Measurements from ENCODE around the gene MED23.

The MED23 gene

DNA sequence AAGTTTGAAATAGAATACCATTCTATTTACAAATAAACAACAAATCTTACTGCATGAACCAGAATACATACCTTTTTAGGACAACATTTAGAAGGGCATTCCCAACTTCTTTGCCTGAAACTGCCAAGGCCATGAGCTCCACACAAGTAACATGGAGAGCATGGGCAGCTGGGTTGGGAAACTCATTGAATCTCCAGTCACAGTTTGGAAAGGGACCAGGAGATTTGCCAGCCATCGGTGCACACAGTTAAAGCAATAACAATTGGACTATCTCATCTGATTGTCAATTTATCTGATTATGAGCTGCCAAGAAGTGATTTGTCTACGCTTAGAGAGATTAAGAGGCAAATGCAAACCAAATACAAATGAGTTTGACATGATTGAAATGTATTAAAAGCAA lies 35.1 kb downstream of the MED23 start:
- Histone ChIP-seq H3K27me3 (ENCODE audit: control insufficient read depth, insufficient read depth, low read length) (no peaks in the 10 kb centered on the region), H3K36me3 (ENCODE audit: control insufficient read depth, insufficient read depth, low read length) (peaks cover 4% of the 10 kb centered on the region), H3K9me3 (ENCODE audit: control insufficient read depth, insufficient read depth, low read length) (no peaks in the 10 kb centered on the region), H3K4me3 (ENCODE audit: low read depth, low read length) (no peak overlapping the region), H3K4me1 (ENCODE audit: control insufficient read depth, insufficient read depth, low read length) (no peaks in the 10 kb centered on the region), H3K9ac (ENCODE audit: low read depth, low read length) (no peak overlapping the region)

DNA sequence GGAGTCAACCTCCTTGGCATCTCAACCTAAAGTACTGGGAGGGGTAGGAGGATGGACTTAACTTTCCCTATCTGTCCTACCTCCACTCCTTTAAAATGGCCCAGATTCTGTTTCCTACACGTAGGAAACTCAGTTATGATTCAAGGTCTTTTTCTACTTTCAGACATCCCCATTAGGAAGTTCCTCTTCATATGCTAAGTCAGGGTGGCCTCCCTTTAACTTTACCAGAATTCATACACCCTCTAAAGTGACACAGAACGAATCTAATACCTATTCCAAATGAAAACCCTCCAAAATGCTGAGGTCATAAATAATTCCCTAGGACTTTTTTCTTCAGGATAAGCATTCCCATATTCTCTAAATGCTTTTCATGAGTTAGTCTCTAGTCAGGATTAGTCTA lies 39.4 kb downstream of the MED23 start:
- no peaks in the 10 kb centered on the region for H3K9me3 ChIP-seq (ENCODE audit: control insufficient read depth, insufficient read depth, low read length)
- H3K9ac ChIP-seq (ENCODE audit: low read depth, low read length) = no peak overlapping the region
- H3K4me1 ChIP-seq (ENCODE audit: control insufficient read depth, insufficient read depth, low read length) = no peaks in the 10 kb centered on the region

DNA sequence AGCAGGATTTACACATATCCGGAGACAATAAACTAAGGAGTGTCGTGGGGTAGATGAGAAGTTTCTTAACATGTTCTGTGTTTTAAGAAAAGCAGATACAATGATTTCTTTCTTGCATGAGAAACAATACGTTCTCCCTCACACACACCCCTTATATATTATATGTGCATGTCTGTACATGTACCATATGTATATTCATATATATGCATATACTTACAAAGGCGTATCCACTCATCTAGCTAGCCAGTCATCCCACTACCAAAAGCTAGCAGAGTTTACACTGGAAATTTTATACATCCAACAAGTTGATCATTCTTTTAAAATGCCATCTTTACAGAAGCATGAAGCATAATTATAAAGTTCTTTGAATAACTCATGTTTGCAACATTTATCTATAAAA lies 40.1 kb downstream of the MED23 start:
- Histone ChIP-seq H3K27me3 (ENCODE audit: control insufficient read depth, insufficient read depth, low read length) (no peaks in the 10 kb centered on the region), H3K9ac (ENCODE audit: low read depth, low read length) (no peak overlapping the region), H3K4me1 (ENCODE audit: control insufficient read depth, insufficient read depth, low read length) (no peaks in the 10 kb centered on the region), H3K9me3 (ENCODE audit: control insufficient read depth, insufficient read depth, low read length) (no peaks in the 10 kb centered on the region), H3K36me3 (ENCODE audit: control insufficient read depth, insufficient read depth, low read length) (peaks cover 4% of the 10 kb centered on the region), H3K4me3 (ENCODE audit: low read depth, low read length) (no peak overlapping the region)

More for the DNA sequence above, 39.4 kb downstream of the MED23 start:
- peaks cover 4% of the 10 kb centered on the region for H3K36me3 ChIP-seq (ENCODE audit: control insufficient read depth, insufficient read depth, low read length)
- H3K27me3 ChIP-seq (ENCODE audit: control insufficient read depth, insufficient read depth, low read length) = no peaks in the 10 kb centered on the region
- no peak overlapping the region for H3K4me3 ChIP-seq (ENCODE audit: low read depth, low read length)

- Histone ChIP-seq H3K27me3 (ENCODE audit: control insufficient read depth, insufficient read depth, low read length) (no peaks in the 10 kb centered on the region), H3K9ac (ENCODE audit: low read depth, low read length) (no peak overlapping the region), H3K4me1 (ENCODE audit: control insufficient read depth, insufficient read depth, low read length) (no peaks in the 10 kb centered on the region), H3K36me3 (ENCODE audit: control insufficient read depth, insufficient read depth, low read length) (peaks cover 4% of the 10 kb centered on the region), H3K9me3 (ENCODE audit: control insufficient read depth, insufficient read depth, low read length) (no peaks in the 10 kb centered on the region), H3K4me3 (ENCODE audit: low read depth, low read length) (no peak overlapping the region)
Measured at GRCh38 chr6:131586543-131586942, 41.5 kb downstream of the MED23 start.

DNA sequence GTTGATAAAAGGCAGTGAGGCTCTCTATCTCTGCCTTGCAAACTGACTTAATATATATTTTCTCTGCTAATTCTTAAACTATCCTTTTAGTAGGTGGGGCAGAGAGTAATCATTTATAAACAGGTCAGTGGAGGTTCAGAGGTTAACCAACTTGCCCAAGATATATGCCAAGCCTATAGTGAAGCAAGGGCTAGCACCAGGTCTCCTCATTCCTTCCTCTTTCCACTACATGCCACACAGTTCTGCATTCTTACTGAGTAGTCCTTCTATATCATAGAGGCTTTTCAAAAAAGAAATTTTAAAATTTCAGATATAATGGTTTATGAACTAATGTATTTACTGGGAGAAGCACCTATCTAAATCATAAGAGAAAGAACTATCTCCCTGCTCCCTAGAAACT lies 46.5 kb downstream of the MED23 start:
- Histone ChIP-seq H3K9ac (ENCODE audit: low read depth, low read length) (no peak overlapping the region), H3K36me3 (ENCODE audit: control insufficient read depth, insufficient read depth, low read length) (no peaks in the 10 kb centered on the region), H3K9me3 (ENCODE audit: control insufficient read depth, insufficient read depth, low read length) (no peaks in the 10 kb centered on the region), H3K4me1 (ENCODE audit: control insufficient read depth, insufficient read depth, low read length) (peaks cover 2% of the 10 kb centered on the region), H3K27me3 (ENCODE audit: control insufficient read depth, insufficient read depth, low read length) (no peaks in the 10 kb centered on the region), H3K4me3 (ENCODE audit: low read depth, low read length) (no peak overlapping the region)

DNA sequence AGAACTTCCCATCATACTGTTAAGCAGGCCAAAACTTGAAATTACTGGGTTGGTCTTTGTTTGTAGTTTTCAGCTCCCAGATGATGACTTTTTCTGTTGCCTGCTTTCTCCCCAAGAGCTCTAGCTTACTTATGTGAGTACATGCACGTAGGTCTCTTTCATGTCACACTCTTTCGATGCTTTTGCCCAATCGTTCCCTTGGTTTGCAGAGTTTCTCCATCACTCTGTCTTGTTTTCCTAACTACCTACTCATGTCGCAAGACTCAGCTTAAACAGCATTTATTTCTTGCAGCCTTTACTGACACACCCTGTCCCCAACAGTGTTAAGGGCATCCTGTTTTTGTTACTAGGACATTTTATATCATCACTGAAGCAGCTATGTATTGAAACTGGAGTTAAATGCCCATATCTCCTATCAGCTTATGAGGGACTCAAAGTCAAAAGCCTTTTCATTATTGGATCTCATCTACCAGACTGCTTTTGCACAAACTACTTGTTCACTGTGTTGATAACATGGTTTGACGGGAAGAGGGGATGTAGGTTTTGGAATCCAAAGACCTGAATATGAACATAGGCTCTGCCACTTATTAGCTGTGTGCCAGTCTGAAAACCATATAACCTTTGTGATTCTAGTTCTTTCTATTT lies 52.1 kb downstream of the MED23 start:
- Histone ChIP-seq H3K4me3 (ENCODE audit: low read depth, low read length) (no peak overlapping the region), H3K9me3 (ENCODE audit: control insufficient read depth, insufficient read depth, low read length) (no peaks in the 10 kb centered on the region), H3K36me3 (ENCODE audit: control insufficient read depth, insufficient read depth, low read length) (no peaks in the 10 kb centered on the region), H3K9ac (ENCODE audit: low read depth, low read length) (no peak overlapping the region), H3K4me1 (ENCODE audit: control insufficient read depth, insufficient read depth, low read length) (peaks cover 4% of the 10 kb centered on the region), H3K27me3 (ENCODE audit: control insufficient read depth, insufficient read depth, low read length) (no peaks in the 10 kb centered on the region)

- H3K9ac ChIP-seq (ENCODE audit: low read depth, low read length) = no peak overlapping the region
- no peaks in the 10 kb centered on the region for H3K9me3 ChIP-seq (ENCODE audit: control insufficient read depth, insufficient read depth, low read length)
- H3K4me3 ChIP-seq (ENCODE audit: low read depth, low read length) = no peak overlapping the region
- peaks cover 4% of the 10 kb centered on the region for H3K4me1 ChIP-seq (ENCODE audit: control insufficient read depth, insufficient read depth, low read length)
- no peaks in the 10 kb centered on the region for H3K27me3 ChIP-seq (ENCODE audit: control insufficient read depth, insufficient read depth, low read length)
- no peaks in the 10 kb centered on the region for H3K36me3 ChIP-seq (ENCODE audit: control insufficient read depth, insufficient read depth, low read length)
Measured at GRCh38 chr6:131574686-131575085, 53.4 kb downstream of the MED23 start.

DNA sequence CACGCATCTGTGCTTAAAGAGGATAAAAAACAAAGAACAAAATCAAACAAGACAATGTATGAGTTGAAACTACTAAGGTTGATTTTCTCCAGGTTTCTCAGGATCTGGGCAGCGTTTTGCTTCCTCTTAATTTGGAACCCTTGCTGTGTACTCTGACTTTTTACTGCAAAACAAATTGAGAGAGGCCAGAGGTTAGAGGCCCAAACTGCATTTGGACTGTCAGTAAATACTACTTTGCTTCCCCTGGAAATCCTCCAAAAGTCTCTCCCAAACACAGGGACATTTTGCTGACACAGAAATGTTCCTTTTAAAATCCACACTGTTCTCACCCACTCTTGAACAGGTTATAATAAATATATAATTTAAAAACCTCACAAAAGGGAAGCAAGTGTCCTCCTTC lies 53.9 kb downstream of the MED23 start:
- Histone ChIP-seq H3K4me1 (ENCODE audit: control insufficient read depth, insufficient read depth, low read length) (peaks cover 4% of the 10 kb centered on the region), H3K9ac (ENCODE audit: low read depth, low read length) (no peak overlapping the region), H3K9me3 (ENCODE audit: control insufficient read depth, insufficient read depth, low read length) (no peaks in the 10 kb centered on the region), H3K27me3 (ENCODE audit: control insufficient read depth, insufficient read depth, low read length) (no peaks in the 10 kb centered on the region), H3K4me3 (ENCODE audit: low read depth, low read length) (no peak overlapping the region), H3K36me3 (ENCODE audit: control insufficient read depth, insufficient read depth, low read length) (no peaks in the 10 kb centered on the region)

DNA sequence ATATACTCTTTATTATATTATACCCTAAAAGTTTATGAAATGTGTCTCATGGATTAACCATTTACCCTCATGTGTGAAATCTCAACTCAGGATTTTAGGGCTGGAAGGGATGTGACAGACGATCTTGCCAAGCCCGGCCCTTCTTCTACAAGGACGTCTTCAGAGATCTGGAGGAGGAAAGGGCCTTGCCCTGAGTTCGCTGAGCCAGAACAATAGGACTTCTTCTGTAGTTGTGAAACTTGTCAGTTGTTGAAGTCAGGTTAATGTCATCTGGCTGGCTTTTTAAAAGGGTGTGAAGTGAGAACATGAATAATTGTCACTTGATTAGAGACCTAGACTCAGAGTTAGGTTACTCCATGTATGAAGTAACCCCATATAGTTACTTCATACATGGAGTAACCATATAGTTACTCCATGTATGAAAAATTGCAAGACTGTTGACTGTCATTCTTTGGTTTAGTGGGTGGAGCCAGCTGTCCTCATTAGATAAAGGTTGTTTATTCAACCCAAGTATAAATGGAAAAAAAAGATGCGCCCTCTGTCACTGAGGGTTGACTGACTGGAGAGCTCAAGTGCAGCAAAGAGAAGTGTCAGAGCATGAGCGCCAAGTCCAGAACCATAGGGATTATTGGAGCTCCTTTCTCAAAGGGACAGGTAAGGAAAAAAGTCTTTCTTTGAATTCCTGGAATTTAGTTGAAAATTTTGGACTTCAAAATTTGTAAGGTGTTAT lies 55.2 kb downstream of the MED23 start, which contains the start of gene ARG1:
Gene ARG1, plus strand, starts transcription at position 541 of the 730 bp plus-strand sequence. Its CDS starts 57 bp downstream, at position 598.
- Histone ChIP-seq H3K9me3 (ENCODE audit: control insufficient read depth, insufficient read depth, low read length) (no peaks in the 10 kb centered on the region), H3K4me1 (ENCODE audit: control insufficient read depth, insufficient read depth, low read length) (peaks cover 4% of the 10 kb centered on the region), H3K27me3 (ENCODE audit: control insufficient read depth, insufficient read depth, low read length) (no peaks in the 10 kb centered on the region), H3K36me3 (ENCODE audit: control insufficient read depth, insufficient read depth, low read length) (no peaks in the 10 kb centered on the region), H3K4me3 (ENCODE audit: low read depth, low read length) (no peak within 1 kb of the TSS), H3K9ac (ENCODE audit: low read depth, low read length) (no peak within 1 kb of the TSS)

GRCh38 chr6:131568726-131569125 lies 59.3 kb downstream of the MED23 start:
- Histone ChIP-seq H3K4me1 (ENCODE audit: control insufficient read depth, insufficient read depth, low read length) (no peaks in the 10 kb centered on the region), H3K9me3 (ENCODE audit: control insufficient read depth, insufficient read depth, low read length) (no peaks in the 10 kb centered on the region), H3K4me3 (ENCODE audit: low read depth, low read length) (no peak overlapping the region), H3K36me3 (ENCODE audit: control insufficient read depth, insufficient read depth, low read length) (no peaks in the 10 kb centered on the region), H3K9ac (ENCODE audit: low read depth, low read length) (no peak overlapping the region), H3K27me3 (ENCODE audit: control insufficient read depth, insufficient read depth, low read length) (no peaks in the 10 kb centered on the region)

DNA sequence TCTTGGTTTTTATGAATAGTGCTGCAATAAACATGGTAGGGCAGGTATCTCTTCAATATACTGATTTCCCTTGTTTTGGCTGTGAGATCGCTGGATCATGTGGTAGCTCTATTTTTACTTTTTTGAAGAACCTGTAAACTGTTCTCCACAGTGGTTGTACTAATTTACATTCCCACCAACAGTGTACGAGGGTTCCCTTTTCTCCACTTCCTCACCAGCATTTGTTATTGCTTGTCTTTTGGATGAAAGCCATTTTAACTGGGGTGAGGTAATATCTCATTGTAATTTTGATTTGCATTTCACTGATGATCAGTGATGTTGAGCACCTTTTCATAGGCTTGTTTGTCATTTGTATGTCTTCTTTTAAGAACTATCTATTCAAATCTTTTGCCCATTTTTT lies 63.0 kb downstream of the MED23 start:
- H3K36me3 ChIP-seq (ENCODE audit: control insufficient read depth, insufficient read depth, low read length) = no peaks in the 10 kb centered on the region
- H3K9me3 ChIP-seq (ENCODE audit: control insufficient read depth, insufficient read depth, low read length) = no peaks in the 10 kb centered on the region
- H3K4me1 ChIP-seq (ENCODE audit: control insufficient read depth, insufficient read depth, low read length) = no peaks in the 10 kb centered on the region
- H3K27me3 ChIP-seq (ENCODE audit: control insufficient read depth, insufficient read depth, low read length) = no peaks in the 10 kb centered on the region
- no peak overlapping the region for H3K9ac ChIP-seq (ENCODE audit: low read depth, low read length)
- H3K4me3 ChIP-seq (ENCODE audit: low read depth, low read length) = no peak overlapping the region
